Panc1 (cell line): ENCODE measurements around the gene ROBO4. TPM values are rescaled to one million over a fixed set of nuclear protein-coding genes. Genes with fewer than 3 reads are reported as not detected.
A peak's percentile ranks its signal among the peaks of the same experiment; 100 is the strongest.

ENCODE experiments used
- ATAC-seq: fragments of 200-7000 bp; cut with Tn5 transposase; 2 replicates; pipeline ENCODE4 v1.9.1; 2020; ENCODE audit warnings: mild to moderate bottlenecking, moderate library complexity
- BruUV-seq: library from RNA; stranded (reverse); fragments of 400-500 nt; replicated peaks from 2 replicates; lab custom pipeline; 2021; lab: Mats Ljungman, UMichigan
- CTCF ChIA-PET: fragments of 300-600 bp; sonication (Branson Sonifier 250); formaldehyde crosslinking; loops from one replicate; lab custom pipeline; 2022; ENCODE audit warnings: antibody characterized with exemption; lab: Charles Lee
- POLR2A ChIA-PET: fragments of 300-600 bp; sonication (Branson Sonifier 250); formaldehyde crosslinking; loops from one replicate; lab custom pipeline; 2022; ENCODE audit warnings: antibody characterized with exemption; lab: Charles Lee
- DNase-seq: peaks from one replicate; pipeline ENCODE4 v3.0.0-alpha.2; 2010; ENCODE audit warnings: low read depth, low spot score
- H3K27ac ChIP-seq: 2 replicates; pipeline ENCODE4 v1.5.1; 2011; ENCODE audit warnings: mild to moderate bottlenecking, low read length, inconsistent platforms
- H3K27me3 ChIP-seq: fragments of 200-500 bp; sonication (Bioruptor generic); 2 replicates; pipeline ENCODE4 v1.6.0; 2014; ENCODE audit warnings: low read length, inconsistent platforms; ENCODE audit not compliant: control insufficient read depth, insufficient read depth
- H3K36me3 ChIP-seq: fragments of 200-500 bp; sonication (Bioruptor generic); 2 replicates; pipeline ENCODE4 v1.5.1; 2014; ENCODE audit warnings: inconsistent platforms, mild to moderate bottlenecking, low read length, moderate library complexity; ENCODE audit not compliant: control insufficient read depth, insufficient read depth
- H3K4me1 ChIP-seq: 2 replicates; pipeline ENCODE4 v1.5.1; 2011; ENCODE audit warnings: inconsistent platforms, mild to moderate bottlenecking, low read length, moderate library complexity; ENCODE audit not compliant: control insufficient read depth, insufficient read depth
- H3K4me3 ChIP-seq, 2 experiments: 2 replicates each; pipeline ENCODE4 v1.5.1; 2011 to 2012; ENCODE audit warnings: low read depth in 2 of 2, low read length in 2 of 2, mild to moderate bottlenecking in 2 of 2, inconsistent platforms in 1 of 2, moderate library complexity in 1 of 2
- H3K9me3 ChIP-seq: fragments of 200-500 bp; sonication (Bioruptor generic); 2 replicates; pipeline ENCODE4 v1.5.1; 2014; ENCODE audit warnings: low read depth, mild to moderate bottlenecking, inconsistent platforms, low read length, moderate library complexity; ENCODE audit not compliant: control insufficient read depth, insufficient read depth
- CTCF ChIP-seq: fragments of 450-650 bp; IDR thresholded peaks from 2 replicates; pipeline ENCODE4 v1.5.1; 2017; ENCODE audit warnings: mild to moderate bottlenecking
- POLR2AphosphoS5 ChIP-seq: IDR thresholded peaks from 2 replicates; pipeline ENCODE4 v1.6.1; 2012; ENCODE audit warnings: mild to moderate bottlenecking, low read depth, low read length, moderate library complexity
- REST ChIP-seq, 2 experiments: IDR thresholded peaks; 2 replicates each; pipeline ENCODE4 v1.6.1; 2011 to 2012; ENCODE audit warnings: low read depth in 2 of 2, control low read depth in 1 of 2, low read length in 1 of 2, mild to moderate bottlenecking in 1 of 2, moderate library complexity in 1 of 2; ENCODE audit not compliant: insufficient read depth in 1 of 2
- SIN3A ChIP-seq: IDR thresholded peaks from 2 replicates; pipeline ENCODE4 v1.6.1; 2012; ENCODE audit warnings: low read depth, mild to moderate bottlenecking, low read length, moderate library complexity, borderline replicate concordance; ENCODE audit not compliant: insufficient read depth
- TCF7L2 ChIP-seq: IDR thresholded peaks from 2 replicates; pipeline ENCODE4 v1.6.1; 2011; ENCODE audit warnings: mild to moderate bottlenecking, low read depth, low read length, inconsistent platforms
- in situ Hi-C: cut with HindIII; loops from 2 replicates; pipeline ENCODE4 v1.10.0; 2016; ENCODE audit warnings: low sequenced_read_pairs, low pct_unique_long_range_greater_than_20kb
- intact Hi-C: fragments of 100-400 bp; cut with micrococcal nuclease; formaldehyde crosslinking; loops from one replicate; pipeline ENCODE4 v1.10.0; 2022; ENCODE audit not compliant: unreplicated experiment
- total RNA-seq: library from RNA; stranded (reverse); gene quantifications from one replicate; pipeline ENCODE4 v1.2.1, GENCODE V29; 2021; ENCODE audit not compliant: unreplicated experiment

Gene ROBO4
- total RNA-seq, 1 experiment from 2014 or later = 0.26 TPM

GRCh38 chr11:124864176-124864891 lies 33.3 kb downstream of the ROBO4 start:
- in situ Hi-C loops = no loop called here
- ChIA-PET CTCF (no interaction called here), POLR2A (no interaction called here)
- BruUV-seq = no TSS peak
- ATAC-seq = no peak
- Histone ChIP-seq H3K4me1 (peaks cover 28% of the 10 kb centered on the region), H3K27me3 (peaks cover 75% of the 10 kb centered on the region), H3K4me3 (no peak overlapping the region), H3K27ac (no peak overlapping the region), H3K36me3 (no peaks in the 10 kb centered on the region), H3K9me3 (no peaks in the 10 kb centered on the region)
- TF ChIP-seq CTCF (no peak), POLR2AphosphoS5 (no peak), SIN3A (no peak), REST (IDR thresholded peaks at IDR 0.05; ENCODE audit: insufficient read depth in 1 of 2, low read depth in 2 of 2, low read length in 1 of 2) (no peak), TCF7L2 (no peak)
- intact Hi-C loops = no loop called here
- DNase-seq = no peak

GRCh38 chr11:124863826-124864165 lies 33.9 kb downstream of the ROBO4 start:
- DNase-seq (no peak), ATAC-seq (no peak)
- no peak for TF ChIP-seq POLR2AphosphoS5
- no peak for TF ChIP-seq TCF7L2
- TF ChIP-seq SIN3A = no peak
- no peak; the same call in 1 of the 2 replicates for TF ChIP-seq CTCF
- TF ChIP-seq REST (IDR thresholded peaks at IDR 0.05; ENCODE audit: insufficient read depth in 1 of 2, low read depth in 2 of 2, low read length in 1 of 2) = peak; percentile 66; a peak in 3 of 4 replicates
- H3K4me1 ChIP-seq = peaks cover 23% of the 10 kb centered on the region
- peaks cover 72% of the 10 kb centered on the region for H3K27me3 ChIP-seq
- H3K27ac ChIP-seq = no peak overlapping the region
- no peaks in the 10 kb centered on the region for H3K36me3 ChIP-seq
- intact Hi-C loops (no loop called here), in situ Hi-C loops (no loop called here)
- H3K4me3 ChIP-seq = peak overlapping the region in 1 of 2 experiments; percentile 49; a peak in 2 of 4 replicates
- POLR2A ChIA-PET = no interaction called here
- no TSS peak for BruUV-seq
- H3K9me3 ChIP-seq = no peaks in the 10 kb centered on the region
- CTCF ChIA-PET = no interaction called here
